Measurements from ENCODE around the gene BTN3A1.
A peak's percentile ranks its signal among the peaks of the same experiment; 100 is the strongest.
"Not testable (repeated sequence)": the region's sequence is repeated elsewhere in the genome, so short reads cannot be mapped to it uniquely, and the experiment has no call there.

The BTN3A1 gene

GRCh38 chr6:26401987-26402658 lies at the start of gene BTN3A1:
Gene BTN3A1 (plus strand): TSS chr6:26402275. CDS start chr6:26405564, 3,289 bp downstream.
- peak; percentile 83 to 87 for DNase-seq

DNA sequence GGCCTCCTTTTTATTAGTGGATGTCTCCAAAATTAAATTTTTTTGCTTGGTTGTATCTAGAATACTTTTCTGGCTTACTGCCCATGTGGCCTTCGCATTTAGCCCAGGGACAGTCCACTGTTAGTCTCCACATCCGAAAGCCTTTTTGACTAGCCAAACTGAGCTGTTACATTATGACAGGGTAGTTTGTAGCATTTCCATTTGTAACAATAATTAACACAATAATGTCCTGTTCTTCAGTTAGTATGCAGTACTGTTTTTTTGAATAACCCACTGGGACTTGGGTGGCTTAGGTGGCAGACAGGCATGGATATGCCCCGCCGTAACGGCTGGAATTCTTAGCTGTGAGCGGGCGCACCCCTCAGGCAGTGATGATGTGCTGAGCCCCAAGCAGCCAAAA lies 49.8 kb upstream of the BTN3A1 start:
- no peak for DNase-seq

DNA sequence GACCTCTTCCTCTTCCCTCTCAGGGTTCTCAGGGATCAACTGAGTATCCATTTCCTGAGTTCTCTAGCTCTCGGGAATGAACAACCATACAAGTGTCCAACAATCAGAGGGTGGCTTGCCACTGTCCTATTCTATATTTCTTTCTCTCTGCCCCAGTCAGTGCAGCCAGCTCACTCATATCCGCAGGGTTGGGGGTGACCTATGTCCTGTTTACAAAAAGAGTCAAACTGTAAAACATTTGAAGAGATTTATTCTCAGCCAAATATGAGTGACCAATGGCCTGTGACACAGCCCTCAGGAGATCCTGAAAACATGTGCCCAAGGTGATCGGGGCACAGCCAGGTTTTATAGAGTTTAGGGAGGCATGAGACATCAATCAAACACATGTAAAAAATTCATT lies 47.9 kb upstream of the BTN3A1 start:
- no peak for DNase-seq

DNA sequence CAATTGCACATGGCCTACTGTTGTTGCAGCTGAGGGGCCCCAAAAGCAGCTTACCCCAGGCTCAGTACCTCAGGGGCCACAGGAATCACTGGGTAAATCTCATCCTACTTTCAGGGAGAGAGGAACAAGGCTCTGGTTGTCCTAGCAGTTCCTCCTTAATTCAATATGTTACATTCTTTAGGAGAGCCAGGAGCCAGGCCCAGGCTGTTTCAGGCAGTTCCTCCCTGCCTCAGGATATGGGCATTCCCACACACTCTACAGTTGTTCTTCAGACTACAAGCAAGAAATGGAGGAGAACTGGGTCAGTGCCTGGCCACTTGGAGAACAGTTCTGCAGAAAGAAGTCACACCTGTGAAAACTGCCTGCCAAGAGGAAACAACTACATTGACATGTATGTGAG lies 46.7 kb upstream of the BTN3A1 start:
- DNase-seq, result no peak

GRCh38 chr6:26357543-26357942 lies 44.5 kb upstream of the BTN3A1 start:
- not testable (repeated sequence) for DNase-seq

DNA sequence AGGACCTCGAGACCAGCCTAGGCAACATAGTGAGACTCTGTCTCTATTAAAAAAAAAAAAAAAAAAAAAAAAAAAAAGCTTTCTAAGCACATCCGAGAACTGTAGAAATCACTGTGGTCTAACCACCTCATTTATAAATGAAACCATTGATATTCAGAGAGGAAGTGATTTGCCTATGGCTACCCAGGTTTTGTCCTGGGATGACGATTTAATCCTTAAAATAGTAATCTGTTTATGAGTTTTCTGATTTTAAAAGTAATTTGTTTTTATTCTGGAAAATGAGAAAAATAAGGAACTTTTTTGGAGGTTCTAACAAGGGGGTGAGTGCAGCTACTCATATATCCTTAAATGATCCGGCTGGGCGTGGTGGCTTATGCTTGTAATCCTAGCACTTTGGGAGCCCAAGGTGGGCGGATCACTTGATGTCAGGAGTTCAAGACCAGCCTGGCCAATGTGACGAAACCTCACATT lies 43.5 kb upstream of the BTN3A1 start:
- DNase-seq, result no peak

GRCh38 chr6:26359765-26360164 lies 42.3 kb upstream of the BTN3A1 start:
- DNase-seq, result no peak

- no peak for DNase-seq
Observed at GRCh38 chr6:26360451-26361416, 41.3 kb upstream of the BTN3A1 start.

DNA sequence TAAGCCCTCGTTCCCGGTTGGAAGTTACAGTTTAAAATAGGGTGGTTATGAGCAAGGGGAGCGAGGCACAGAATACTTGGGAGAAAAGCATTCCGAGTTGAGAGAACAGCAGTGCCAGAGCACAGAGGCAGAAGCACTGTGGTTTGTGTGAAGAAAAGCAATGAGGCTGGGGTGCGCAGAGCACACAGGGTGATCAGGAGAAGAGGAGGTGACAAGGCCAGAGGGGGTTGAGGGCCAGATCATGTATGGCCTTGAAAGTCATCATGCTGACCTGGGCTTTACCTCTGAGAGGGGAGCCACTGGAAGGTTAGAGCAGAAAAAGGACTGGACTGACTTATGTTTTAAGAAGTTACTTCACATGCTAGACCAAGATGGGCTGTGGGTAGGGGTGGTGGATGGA lies 40.5 kb upstream of the BTN3A1 start:
- DNase-seq, result no peak

DNA sequence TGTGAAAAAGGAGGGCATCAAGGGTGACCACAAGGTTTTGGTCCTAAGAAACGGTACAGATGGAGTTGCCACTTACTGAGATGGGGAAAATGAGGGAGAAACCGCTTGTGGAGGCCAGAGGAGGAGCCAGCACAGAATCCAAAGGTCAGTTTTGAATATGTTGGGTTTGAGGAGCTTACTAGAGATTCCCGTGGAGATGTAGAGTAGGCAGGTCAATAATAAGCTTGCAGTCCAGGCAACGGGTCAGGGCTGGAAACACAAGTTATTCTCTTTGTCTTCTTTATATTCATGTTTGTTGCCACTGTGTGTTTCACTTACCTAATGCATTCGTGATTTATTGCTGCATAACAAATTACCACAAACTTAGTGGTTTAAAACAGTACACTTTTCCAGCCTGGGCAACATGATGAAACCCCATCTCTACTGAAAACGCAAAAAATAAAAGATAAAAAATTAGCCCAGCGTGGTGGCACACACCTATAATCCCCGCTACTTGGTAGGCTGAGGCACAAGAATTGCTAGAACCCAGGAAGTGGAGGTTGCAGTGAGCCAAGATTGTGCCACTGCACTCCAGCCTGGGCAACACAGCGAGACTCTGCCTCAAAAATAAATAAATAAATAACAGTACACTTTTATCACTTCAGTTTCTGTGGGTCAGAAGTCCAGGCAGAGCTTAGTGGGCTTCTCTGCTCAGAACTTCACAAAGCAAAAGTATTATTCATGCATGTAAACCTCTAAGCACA lies 39.8 kb upstream of the BTN3A1 start:
- no peak for DNase-seq

- DNase-seq, result no peak
Observed at GRCh38 chr6:26362836-26363220, 39.2 kb upstream of the BTN3A1 start.

- DNase-seq, result peak; percentile 37 to 47
Observed at GRCh38 chr6:26363882-26364701, 38.0 kb upstream of the BTN3A1 start.

GRCh38 chr6:26365633-26365995 lies 36.5 kb upstream of the BTN3A1 start:
- no peak for DNase-seq

DNA sequence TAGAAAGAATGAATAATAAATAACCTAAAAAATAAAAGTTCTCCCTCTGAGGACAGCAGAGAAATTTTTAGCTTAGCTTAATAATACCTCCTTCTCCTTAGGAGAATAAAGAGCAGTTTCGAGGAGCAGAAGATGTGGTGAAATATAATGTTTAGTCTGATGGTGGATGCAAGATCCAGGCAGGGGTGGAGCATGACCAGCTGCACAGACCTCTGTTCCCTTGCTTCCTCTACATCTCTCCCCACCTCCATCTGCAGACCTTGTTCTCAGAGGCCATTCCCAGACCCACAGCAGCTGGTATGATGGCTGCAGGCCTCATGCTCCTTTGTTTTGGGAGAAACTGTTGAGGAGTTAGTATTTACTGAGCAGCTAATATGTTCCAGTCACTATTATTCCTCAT lies 35.6 kb upstream of the BTN3A1 start:
- DNase-seq, result peak; percentile 16

DNA sequence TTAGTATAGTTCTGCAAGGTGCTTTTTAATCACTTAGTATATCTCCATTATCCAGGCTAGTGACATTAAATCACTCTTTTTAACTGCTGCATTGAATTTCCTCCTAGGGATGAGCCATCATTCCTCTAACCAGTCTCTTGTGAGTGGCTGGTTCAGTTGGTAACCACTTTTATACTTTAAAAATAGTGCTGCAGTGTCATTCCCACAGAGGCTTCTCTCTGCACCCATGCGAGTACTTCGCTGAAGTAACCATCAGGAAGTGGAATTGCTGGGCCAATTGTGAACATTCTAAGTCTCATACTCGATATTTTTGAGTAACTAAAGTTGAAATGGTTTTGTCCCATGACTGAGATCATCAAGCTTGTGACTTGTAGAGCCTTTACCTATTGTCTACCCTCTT lies 35.0 kb upstream of the BTN3A1 start:
- no peak for DNase-seq

GRCh38 chr6:26371813-26372212 lies 30.3 kb upstream of the BTN3A1 start:
- DNase-seq, result not testable (repeated sequence)

DNA sequence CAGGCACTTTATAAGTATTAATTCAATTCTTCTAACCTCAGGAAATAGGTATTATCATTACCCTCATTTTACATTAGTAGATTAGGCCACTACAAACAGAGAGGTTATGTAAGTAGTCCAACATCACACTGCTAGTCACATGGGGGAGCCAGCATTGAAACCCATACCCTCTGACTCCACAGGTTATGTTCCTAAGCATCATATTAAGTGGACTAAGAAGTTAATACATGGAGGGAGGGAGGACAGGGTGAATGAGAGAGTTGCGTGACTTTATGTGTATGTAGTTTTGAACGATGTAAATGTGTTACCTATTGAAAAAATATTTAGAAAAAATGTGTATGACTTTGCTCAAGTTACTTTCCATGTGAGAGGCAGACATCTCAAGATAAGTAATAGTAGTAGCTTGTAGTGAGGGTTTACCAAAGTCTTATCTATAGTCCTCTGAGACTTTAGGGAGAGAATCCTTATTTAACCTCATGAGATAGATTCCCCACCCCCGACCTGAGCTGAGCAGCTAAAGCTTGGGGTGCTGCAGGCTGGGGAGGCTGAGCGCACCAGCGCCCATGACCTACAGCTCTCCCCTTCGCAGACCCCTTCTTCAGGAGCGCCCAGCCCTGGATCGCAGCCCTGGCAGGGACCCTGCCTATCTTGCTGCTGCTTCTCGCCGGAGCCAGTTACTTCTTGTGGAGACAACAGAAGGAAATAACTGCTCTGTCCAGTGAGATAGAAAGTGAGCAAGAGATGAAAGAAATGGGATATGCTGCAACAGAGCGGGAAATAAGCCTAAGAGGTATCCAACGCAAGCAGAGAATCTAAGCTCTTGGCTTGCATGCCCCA lies 29.5 kb upstream of the BTN3A1 start:
- DNase-seq, result no peak

- no peak for DNase-seq
Observed at GRCh38 chr6:26375270-26375669, 26.8 kb upstream of the BTN3A1 start.

DNA sequence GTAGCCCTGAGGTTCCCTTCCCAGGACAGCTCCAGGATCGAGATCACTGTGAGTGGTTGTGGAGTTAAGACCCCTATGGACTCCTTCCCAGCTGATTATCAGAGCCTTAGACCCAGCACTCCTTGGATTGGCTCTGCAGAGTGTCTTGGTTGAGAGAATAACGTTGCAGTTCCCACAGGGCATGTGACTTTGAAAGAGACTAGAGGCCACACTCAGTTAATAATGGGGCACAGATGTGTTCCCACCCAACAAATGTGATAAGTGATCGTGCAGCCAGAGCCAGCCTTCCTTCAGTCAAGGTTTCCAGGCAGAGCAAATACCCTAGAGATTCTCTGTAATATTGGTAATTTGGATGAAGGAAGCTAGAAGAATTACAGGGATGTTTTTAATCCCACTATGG lies 24.4 kb upstream of the BTN3A1 start:
- DNase-seq, result no peak

DNA sequence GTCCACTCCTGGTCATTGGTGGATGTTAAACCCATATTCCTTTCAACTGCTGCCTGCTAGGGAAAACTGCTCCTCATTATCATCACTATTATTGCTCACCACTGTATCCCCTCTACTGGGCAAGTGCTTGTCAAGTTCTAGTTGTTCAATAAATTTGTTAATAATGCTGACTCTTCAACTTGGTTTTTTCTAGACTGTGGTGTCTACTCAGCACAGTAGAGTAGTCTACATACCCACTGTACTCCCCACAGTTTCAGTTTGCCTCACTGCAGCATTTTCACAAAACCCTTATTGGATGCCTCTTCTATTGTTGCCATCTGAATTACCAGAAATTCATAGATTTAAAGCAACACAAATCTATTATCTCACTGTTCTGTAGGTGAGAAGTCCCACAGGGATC lies 23.9 kb upstream of the BTN3A1 start:
- DNase-seq, result not testable (repeated sequence)

DNA sequence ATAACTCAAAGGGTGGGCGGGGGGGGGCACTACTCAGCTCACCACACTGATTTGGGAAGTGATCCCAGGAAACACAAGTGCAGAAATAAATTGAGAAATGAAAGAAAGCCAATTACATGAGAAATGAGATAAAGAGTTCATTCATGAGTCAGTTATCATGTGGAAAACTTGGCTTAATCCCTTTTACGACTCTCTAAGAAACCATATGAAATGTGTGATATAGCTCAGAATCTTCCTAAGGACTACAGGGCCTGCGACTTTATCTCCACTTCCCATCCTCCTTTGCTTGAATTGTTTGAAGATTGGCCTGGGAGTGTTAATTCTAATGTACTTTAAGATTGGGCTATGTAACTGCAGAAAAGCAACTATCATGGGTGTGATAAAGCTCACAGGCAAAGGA lies 22.8 kb upstream of the BTN3A1 start:
- no peak for DNase-seq

DNA sequence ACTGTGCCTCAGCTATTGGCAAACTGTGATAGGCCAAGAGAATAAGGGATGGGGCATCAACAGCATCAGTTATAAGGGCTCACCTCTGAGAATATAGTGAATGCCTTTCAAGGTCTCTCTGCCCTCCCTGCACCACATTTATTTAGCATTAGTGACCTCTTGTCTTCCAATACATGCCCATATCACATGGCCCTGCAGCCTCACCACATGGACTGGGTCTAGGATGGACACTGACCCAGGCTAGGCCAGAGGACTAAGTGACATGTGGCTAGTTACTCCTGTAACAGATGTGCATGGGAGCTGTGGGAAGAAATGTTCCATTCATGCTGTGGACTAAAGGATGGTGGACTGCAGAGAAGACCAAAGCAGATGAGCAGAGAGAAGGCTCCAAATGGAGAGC lies 22.3 kb upstream of the BTN3A1 start:
- no peak for DNase-seq
